ENCODE measurements around the gene TBC1D22A. TPM values are rescaled to one million over a fixed set of nuclear protein-coding genes. Genes with fewer than 3 reads are reported as not detected.
A peak's percentile ranks its signal among the peaks of the same experiment; 100 is the strongest.

TBC1D22A gene
- total RNA-seq, 4 donors from 2014 or later, result 42.6 to 70.4 (median 55.1) TPM

DNA sequence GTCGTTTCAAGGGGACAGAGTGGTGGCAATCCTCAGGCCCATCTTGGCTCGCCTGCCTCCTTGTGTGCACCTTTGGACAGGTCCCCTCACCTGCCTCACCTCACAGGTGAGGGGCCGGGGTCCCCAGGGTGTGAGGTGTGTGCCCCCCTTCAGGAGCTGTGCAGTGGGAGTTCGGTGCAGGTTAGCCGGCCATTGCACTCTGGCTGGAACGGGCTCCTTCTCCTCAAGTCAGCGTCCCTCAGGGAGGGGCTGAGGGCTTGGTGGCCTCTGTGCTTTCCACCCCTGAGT is 269.1 kb downstream of the TBC1D22A start:
- peaks cover 0 to 6% (median 0%) of the 10 kb centered on the region in 3 donors for H3K36me3 ChIP-seq
- H3K9me3 ChIP-seq, result no peaks in the 10 kb centered on the region
- no peaks in the 10 kb centered on the region for H3K27me3 ChIP-seq
- H3K4me3 ChIP-seq, result no peak overlapping the region
- peak in 1 of 3 donors; percentile 43 for DNase-seq
- TF ChIP-seq, protein P1, sequence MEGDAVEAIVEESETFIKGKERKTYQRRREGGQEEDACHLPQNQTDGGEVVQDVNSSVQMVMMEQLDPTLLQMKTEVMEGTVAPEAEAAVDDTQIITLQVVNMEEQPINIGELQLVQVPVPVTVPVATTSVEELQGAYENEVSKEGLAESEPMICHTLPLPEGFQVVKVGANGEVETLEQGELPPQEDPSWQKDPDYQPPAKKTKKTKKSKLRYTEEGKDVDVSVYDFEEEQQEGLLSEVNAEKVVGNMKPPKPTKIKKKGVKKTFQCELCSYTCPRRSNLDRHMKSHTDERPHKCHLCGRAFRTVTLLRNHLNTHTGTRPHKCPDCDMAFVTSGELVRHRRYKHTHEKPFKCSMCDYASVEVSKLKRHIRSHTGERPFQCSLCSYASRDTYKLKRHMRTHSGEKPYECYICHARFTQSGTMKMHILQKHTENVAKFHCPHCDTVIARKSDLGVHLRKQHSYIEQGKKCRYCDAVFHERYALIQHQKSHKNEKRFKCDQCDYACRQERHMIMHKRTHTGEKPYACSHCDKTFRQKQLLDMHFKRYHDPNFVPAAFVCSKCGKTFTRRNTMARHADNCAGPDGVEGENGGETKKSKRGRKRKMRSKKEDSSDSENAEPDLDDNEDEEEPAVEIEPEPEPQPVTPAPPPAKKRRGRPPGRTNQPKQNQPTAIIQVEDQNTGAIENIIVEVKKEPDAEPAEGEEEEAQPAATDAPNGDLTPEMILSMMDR (IDR thresholded peaks at IDR 0.05), result no peak
- TF ChIP-seq POLR2A (IDR thresholded peaks at IDR 0.05), result no peak
- peaks cover 0 to 32% (median 5%) of the 10 kb centered on the region in 4 donors for H3K4me1 ChIP-seq
- peak overlapping the region in 3 of 4 donors; percentile 58 to 97 (median 95) for H3K27ac ChIP-seq

DNA sequence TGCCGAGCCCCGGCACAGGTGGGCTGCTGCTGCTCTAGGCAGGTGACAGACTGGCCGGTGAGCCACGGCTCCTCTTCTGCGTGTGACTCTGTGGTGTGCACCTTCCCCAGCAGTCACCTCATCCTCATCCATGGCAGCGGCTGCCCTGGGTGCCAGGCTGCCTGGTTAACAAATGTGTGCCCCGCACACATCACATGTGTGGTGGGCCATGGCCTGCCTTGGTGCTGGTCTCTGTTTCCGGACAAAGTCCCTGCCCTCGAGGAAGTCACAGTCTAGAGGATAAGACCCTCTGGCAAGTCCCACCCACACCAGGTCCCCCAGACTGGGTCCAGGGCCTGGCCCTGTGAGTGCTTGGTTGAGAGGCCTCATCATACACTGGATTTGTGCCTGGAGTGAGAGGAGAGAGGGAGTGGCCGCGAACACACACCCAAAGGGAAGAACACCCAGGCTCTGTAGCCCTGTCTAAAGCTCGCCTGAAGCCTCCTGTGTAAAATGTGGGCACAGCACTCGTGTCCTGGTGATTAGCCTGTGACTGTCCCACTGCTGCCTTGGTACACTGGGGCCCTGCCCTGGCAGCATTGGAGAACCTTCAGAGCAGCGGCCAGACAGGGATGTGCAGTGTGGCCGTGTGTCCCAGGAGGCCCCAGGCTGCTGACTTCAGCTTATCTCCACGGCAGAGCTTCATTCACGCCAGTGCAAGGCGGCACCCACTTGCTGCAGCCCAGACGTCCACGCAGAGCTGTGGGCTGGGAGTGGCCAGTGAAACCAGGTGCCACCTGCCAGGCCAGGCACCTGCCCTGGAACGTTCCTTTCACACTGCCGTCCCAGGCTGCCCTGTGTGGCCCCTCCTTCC is 269.9 kb downstream of the TBC1D22A start:
- Histone ChIP-seq H3K9me3 (no peaks in the 10 kb centered on the region), H3K27ac (peak overlapping the region in 3 of 4 donors; percentile 58 to 97 (median 95)), H3K27me3 (no peaks in the 10 kb centered on the region), H3K4me1 (peaks cover 0 to 32% (median 5%) of the 10 kb centered on the region in 4 donors), H3K4me3 (peak overlapping the region in 1 of 4 donors; percentile 15), H3K36me3 (peaks cover 0 to 6% (median 0%) of the 10 kb centered on the region in 3 donors)
- peak in 2 of 3 donors; percentile 76 to 84 for DNase-seq
- TF ChIP-seq, protein P1 (IDR thresholded peaks at IDR 0.05), result peak in 3 of 6 experiments; percentile 27 to 36 (median 29)
- peak; percentile 36 to 63 for TF ChIP-seq POLR2A (IDR thresholded peaks at IDR 0.05)

DNA sequence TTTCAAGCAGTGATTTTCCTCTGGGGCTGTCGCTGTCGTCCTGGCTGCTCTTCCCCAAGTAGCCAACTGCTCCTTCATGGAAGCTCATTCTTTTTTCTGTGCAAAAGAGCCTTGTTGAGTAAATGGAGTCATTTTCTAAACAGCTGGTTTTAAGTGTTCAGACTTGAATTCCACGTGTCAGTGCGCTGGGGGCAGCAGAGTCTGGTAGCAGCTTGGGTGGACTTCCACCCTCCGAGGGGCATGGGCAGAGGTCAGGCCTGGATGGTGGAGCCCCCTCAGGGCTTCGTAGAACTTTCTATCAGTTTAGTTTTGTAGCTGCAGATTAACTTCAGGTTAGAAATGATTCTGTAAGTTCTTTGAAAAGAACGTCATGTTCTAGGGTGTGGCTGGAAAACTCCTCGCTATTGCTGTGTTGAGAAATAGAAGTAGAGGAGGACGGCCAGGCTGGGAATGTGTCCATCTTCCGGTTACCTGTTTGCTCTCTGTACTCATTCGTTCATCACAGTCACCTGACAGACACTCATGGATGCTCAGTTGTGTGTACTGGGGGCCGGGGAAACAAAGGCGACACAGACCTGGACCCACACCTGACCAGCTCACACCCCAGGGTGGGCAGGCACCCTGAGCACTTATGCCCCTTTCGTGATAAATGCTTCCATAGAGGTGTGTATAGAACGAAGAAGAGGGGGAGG is 270.7 kb downstream of the TBC1D22A start:
- no peaks in the 10 kb centered on the region for H3K27me3 ChIP-seq
- DNase-seq, result peak in 2 of 3 donors; percentile 56 to 71
- peak overlapping the region in 1 of 4 donors; percentile 15 for H3K4me3 ChIP-seq
- no peaks in the 10 kb centered on the region for H3K9me3 ChIP-seq
- TF ChIP-seq POLR2A (IDR thresholded peaks at IDR 0.05), result no peak
- TF ChIP-seq, protein P1 (IDR thresholded peaks at IDR 0.05), result no peak
- H3K4me1 ChIP-seq, result peaks cover 0 to 32% (median 5%) of the 10 kb centered on the region in 4 donors
- peaks cover 0 to 6% (median 0%) of the 10 kb centered on the region in 3 donors for H3K36me3 ChIP-seq
- peak overlapping the region in 3 of 4 donors; percentile 58 to 97 (median 95) for H3K27ac ChIP-seq

DNA sequence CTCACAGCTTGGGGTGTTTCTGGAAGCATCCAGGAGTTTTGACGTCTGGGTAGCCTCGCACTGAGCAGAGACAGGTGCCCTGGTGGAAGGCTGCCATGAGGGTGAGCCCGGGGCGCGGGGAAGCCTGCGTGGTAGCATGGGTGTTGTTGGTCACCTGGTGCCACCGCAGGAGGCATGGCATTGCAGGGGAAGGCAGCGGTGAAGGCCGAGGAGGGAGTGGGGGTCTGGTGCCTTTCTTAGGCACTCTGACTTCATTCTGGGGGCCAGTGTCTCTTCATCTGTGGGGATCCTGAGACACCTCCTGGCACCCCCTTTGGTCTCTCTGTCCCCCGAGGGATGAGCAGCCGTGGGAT is 271.2 kb downstream of the TBC1D22A start:
- Histone ChIP-seq H3K4me1 (peaks cover 0 to 32% (median 5%) of the 10 kb centered on the region in 4 donors), H3K4me3 (no peak overlapping the region), H3K27me3 (no peaks in the 10 kb centered on the region), H3K9me3 (no peaks in the 10 kb centered on the region), H3K36me3 (peaks cover 0 to 6% (median 0%) of the 10 kb centered on the region in 3 donors), H3K27ac (peak overlapping the region in 3 of 4 donors; percentile 58 to 97 (median 95))
- no peak for TF ChIP-seq POLR2A (IDR thresholded peaks at IDR 0.05)
- TF ChIP-seq, protein P1 (IDR thresholded peaks at IDR 0.05), result no peak
- DNase-seq, result no peak

DNA sequence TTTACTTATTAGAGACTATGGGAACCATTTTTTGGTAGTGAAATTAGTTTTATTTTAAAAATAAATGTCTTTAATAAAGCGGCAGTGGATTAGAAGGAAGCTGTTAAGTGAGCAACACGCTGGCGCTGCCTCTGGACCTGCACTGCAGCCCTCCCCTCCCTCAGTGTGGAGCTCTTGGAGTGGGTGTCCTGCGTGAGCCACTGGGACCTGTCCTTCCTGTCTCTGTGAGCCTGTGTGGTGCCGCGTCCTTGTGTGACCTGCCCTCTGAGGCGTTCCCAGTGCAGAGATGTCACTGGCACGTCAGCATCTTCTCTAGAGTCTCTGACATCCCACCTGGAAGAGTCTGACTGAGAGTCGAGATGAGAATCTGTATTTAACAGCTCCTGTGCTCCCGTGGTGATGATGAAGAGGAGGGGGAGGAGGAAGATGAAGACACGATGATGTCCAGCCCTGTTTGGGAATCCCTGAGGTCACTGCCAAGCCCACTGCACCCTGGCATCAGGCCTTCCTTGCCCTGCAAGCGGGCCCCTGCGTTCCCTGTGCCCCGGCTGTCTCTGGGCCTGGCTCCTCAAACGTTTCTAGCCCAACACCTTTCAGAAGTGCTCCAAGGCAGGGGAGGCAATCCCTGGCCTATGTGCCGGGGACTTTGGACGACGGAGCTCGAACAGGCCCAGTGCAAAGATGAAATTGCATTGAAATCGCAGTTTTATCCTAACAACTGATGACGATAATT is 271.8 kb downstream of the TBC1D22A start:
- Histone ChIP-seq H3K36me3 (peaks cover 0 to 6% (median 0%) of the 10 kb centered on the region in 3 donors), H3K27ac (peak overlapping the region in 1 of 4 donors; percentile 95)

More for the DNA sequence above, 271.8 kb downstream of the TBC1D22A start:
- no peaks in the 10 kb centered on the region for H3K27me3 ChIP-seq
- peak in 1 of 3 donors; percentile 43 for DNase-seq
- no peak overlapping the region for H3K4me3 ChIP-seq
- peaks cover 0 to 32% (median 5%) of the 10 kb centered on the region in 4 donors for H3K4me1 ChIP-seq
- TF ChIP-seq POLR2A (IDR thresholded peaks at IDR 0.05), result no peak
- TF ChIP-seq, protein P1 (IDR thresholded peaks at IDR 0.05), result no peak
- H3K9me3 ChIP-seq, result no peaks in the 10 kb centered on the region

Measured in Peyer's patch (tissue), 4 donors.